ENCODE results near the gene EPHB2. TPM values are rescaled to one million over a fixed set of nuclear protein-coding genes. Genes with fewer than 3 reads are reported as not detected.

Gene EPHB2
- total RNA-seq: 37.7 and 58.8 TPM in 2 replicates

GRCh38 chr1:22710701-22711049 is at the start of gene EPHB2:
TSS of gene EPHB2 (plus strand) at chr1:22710839. CDS start at chr1:22710983, 144 bp downstream.

Other genes with a start within 250 kb of the EPHB2 start
- not detected in 2 replicates for gene EPHA8, start 147.3 kb upstream of the EPHB2 start, total RNA-seq
- not detected in 2 replicates for gene C1QA, start 74.2 kb upstream of the EPHB2 start, total RNA-seq
- gene C1QC, start 67.2 kb upstream of the EPHB2 start, total RNA-seq: not detected in 2 replicates
- not detected in 2 replicates for gene C1QB, start 57.6 kb upstream of the EPHB2 start, total RNA-seq

All from smooth muscle cell of the umbilical artery (primary cell).